ENCODE measurements around the gene DNAJC5.
A peak's percentile ranks its signal among the peaks of the same experiment; 100 is the strongest.

DNA sequence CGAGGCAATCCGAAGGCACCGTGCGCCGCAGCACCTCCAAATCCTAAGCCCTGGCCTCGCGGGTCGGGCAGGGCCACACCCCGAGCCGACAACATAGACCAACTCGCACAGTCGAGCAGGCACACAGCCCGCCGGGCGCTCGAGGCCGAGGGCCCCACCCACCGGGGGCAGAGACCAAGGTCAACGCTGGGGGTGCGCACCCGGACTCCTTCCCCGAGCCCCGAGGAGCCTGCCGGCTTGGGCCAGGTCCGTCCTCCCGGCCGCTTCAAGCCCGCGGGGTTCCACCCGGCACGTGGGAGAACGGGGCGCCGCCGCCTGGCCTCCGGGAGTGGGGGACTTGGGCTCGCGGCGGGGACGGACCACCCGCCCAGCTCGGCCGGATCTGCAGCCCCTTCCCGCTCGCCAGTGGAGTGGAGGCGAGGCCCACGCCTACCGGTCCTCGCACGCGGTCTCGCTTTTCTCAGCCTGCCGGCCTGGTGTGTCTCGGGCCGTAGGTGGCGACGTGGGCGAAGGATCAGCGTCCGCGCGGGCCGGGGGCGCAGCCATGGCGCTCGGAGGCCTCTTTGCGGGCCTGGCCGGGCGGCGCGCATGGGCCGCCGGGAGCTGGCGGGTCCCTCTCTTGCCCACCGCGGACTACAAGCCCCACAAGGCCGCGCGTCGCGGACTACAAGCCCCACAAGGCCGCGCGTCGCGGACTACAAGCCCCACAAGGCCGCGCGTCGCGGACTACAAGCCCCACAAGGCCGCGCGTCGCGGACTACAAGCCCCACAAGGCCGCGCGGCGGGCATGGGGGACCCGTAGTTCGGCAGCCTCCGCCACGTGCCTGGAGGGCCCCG is 61.1 kb downstream of the DNAJC5 start, which contains the start of gene UCKL1:
- TF ChIP-seq POLR2A (IDR thresholded peaks at IDR 0.05; ENCODE audit: low read length), result peak; percentile 59
- no peak for TF ChIP-seq GATA1 (IDR thresholded peaks at IDR 0.05; ENCODE audit: low read depth, low read length)
